SIG-M5 (cell line): Measurements from ENCODE around the gene LPA.

ENCODE experiments used
- DNase-seq: peaks from one replicate; lab custom pipeline; 2025; lab: John Stamatoyannopoulos, UW

The LPA gene

DNA sequence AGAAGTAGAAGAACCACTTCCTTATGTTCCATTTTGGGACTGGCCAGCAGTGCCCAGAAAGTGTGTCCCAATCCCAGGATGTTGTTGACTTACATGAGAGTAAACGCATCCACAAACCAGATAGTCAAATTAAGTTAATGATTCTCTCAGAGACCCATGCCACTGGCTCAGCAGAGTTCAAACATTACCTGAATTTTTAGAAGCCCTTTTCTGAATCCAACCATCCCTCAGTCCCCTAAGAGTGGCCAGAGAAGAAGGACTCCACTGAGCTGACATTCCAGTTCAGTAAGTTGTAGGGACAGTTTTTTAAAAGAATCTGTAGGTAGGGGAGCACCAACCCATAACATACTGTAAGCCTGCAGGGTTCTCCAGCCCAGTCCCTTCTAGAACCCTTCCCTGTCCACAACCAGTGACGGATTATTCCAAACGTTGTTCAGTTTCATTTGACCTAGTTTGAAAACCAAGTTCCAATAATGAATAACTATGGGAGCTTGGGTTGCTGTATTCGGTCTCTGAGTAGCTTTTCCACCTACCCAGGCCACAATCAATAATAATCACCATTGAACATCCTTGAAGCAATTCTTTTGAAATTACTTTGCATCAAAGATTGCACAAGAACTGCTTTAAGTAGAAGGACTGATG, 153.0 kb downstream of the LPA start:
- DNase-seq: no peak

DNA sequence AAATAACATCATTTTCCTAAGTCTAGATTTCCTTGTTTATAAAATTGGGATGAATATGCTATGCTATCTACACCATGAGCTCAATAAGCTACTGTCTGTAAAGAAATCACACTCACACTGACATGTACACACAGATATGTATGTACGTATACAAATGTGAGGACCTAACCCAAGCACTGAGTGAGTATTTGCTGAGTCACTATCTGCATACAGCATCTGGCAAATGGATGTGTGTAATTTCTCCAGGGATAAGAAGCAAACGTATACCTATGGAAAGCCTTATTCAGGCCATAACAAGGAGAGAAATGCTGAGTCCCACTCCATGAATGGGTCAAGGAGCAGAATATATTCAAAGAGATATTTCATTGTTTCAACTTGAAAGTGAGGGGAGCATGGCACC, 153.9 kb downstream of the LPA start:
- no peak for DNase-seq

- DNase-seq: no peak
Measured at GRCh38 chr6:160509610-160510009, 154.5 kb downstream of the LPA start.

DNA sequence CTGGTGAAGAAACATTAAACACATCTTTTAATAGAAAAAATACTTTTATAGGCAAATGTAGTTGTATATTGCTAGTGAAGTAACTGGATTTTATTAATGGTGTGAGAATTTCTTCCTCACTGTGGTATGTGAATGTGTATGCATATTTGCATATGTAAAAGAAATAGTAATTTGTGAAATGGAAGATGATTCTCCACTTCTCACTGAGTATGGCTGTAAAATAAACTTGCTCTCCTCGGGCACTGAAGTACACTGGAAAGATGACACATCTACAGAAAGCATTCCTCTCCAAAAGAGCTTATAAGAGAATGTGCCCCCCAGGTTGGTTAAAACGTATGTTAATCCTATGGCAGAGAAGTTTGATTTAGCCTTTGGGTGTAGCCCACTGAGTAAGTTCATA, 155.5 kb downstream of the LPA start:
- no peak for DNase-seq

- DNase-seq: no peak
Measured at GRCh38 chr6:160507420-160507819, 156.7 kb downstream of the LPA start.

DNA sequence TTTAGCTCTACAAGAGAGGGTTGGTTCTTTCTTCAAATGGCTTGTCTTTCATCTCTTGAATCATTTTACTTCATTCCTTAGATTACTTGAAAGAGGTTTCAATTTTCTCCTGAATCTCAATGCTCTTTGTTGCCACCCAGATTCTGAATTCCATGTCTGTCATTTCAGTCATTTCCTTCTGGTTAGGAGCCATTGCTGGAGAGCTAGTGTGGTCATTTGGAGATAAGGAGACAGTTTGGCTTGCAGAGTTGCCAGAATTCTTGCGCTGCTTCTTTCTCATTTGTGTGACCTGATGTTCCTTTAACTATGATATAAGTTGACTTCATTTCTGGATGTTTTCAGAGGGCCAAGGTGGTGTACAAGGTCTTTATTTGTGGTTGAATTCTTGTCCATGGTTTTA, 158.1 kb downstream of the LPA start:
- DNase-seq: no peak

- no peak for DNase-seq
Measured at GRCh38 chr6:160500639-160501038, 163.4 kb downstream of the LPA start.

DNA sequence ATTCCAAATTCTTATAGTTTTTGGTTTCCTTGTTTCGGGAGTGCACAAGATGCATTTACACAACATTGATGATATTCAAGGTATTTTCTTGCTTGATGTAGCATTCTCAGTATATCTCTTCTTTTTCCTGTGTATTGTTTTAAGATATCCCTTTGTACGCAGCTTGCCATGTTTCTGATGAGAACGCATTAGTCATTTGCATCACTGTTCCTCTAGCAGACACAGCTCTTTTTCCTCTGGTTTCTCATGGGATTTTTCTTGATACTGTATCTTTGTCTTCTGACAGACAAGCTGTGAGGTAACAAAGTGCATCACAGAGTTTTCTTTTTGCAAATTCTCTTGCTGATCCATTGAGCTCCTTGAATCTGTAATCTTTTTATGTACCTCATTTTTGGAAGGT, 169.5 kb downstream of the LPA start:
- DNase-seq: no peak

GRCh38 chr6:160489091-160489490, 175.0 kb downstream of the LPA start:
- no peak for DNase-seq

DNA sequence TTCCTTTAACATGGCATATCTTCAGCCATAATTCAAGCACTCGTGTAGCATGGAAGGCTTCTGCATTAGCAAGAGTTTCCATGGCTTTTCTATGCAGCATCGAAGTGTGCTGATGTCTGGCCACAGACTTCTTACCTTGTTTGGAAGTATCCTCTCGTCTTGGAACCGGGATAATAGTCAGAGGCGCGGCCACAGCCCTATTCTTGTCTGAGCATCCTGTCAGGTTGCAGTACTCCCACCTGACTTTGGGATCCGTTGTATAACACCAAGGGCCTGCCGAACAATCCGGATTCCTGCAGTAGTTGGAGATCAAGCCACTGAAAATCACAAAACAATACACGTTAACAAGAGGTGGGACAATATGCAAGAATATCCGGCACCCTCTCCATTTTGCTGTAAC, 177.0 kb downstream of the LPA start:
- no peak for DNase-seq
